WTC11 (cell line): ENCODE results near the gene FARP2. TPM values are rescaled to one million over a fixed set of nuclear protein-coding genes. Genes with fewer than 3 reads are reported as not detected.

ENCODE experiments used
- CDX4 ChIP-seq: fragments of 250-450 bp; sonication (Bioruptor Pico); IDR thresholded peaks from 2 replicates; pipeline ENCODE4 v1.9.0; 2021; ENCODE audit warnings: moderate library complexity, mild to moderate bottlenecking, inconsistent platforms, borderline replicate concordance
- CREB1 ChIP-seq: sonication (generic); formaldehyde crosslinking; IDR thresholded peaks from 2 replicates; pipeline ENCODE4 v1.8.0; 2023; ENCODE audit warnings: mild to moderate bottlenecking, missing genetic modification reagents
- CREM ChIP-seq: sonication (generic); formaldehyde crosslinking; IDR thresholded peaks from 2 replicates; pipeline ENCODE4 v1.8.1; 2022; ENCODE audit warnings: mild to moderate bottlenecking, missing genetic modification reagents, moderate library complexity
- ESRRA ChIP-seq: sonication (generic); formaldehyde crosslinking; IDR thresholded peaks from 2 replicates; pipeline ENCODE4 v1.8.1; 2022; ENCODE audit warnings: mild to moderate bottlenecking, missing genetic modification reagents, borderline replicate concordance
- ETV6 ChIP-seq: sonication (generic); formaldehyde crosslinking; IDR thresholded peaks from 2 replicates; pipeline ENCODE4 v1.8.1; 2022; ENCODE audit warnings: mild to moderate bottlenecking, missing genetic modification reagents
- FOXJ3 ChIP-seq: sonication (generic); formaldehyde crosslinking; IDR thresholded peaks from 2 replicates; pipeline ENCODE4 v1.9.0; 2021; ENCODE audit warnings: missing genetic modification reagents, mild to moderate bottlenecking, borderline replicate concordance
- GRHL2 ChIP-seq: fragments of 250-450 bp; sonication (Bioruptor Pico); IDR thresholded peaks from 2 replicates; pipeline ENCODE4 v1.8.0; 2022; ENCODE audit warnings: mild to moderate bottlenecking, moderate library complexity; ENCODE audit not compliant: insufficient replicate concordance, severe bottlenecking
- HMGXB4 ChIP-seq: sonication (generic); formaldehyde crosslinking; IDR thresholded peaks from 2 replicates; pipeline ENCODE4 v1.8.1; 2023; ENCODE audit warnings: mild to moderate bottlenecking, moderate library complexity, missing genetic modification reagents
- KAT7 ChIP-seq: sonication (generic); formaldehyde crosslinking; IDR thresholded peaks from 2 replicates; pipeline ENCODE4 v1.8.1; 2023; ENCODE audit warnings: missing genetic modification reagents, mild to moderate bottlenecking, borderline replicate concordance
- NR2C2 ChIP-seq: sonication (generic); formaldehyde crosslinking; IDR thresholded peaks from 2 replicates; pipeline ENCODE4 v1.8.0; 2022; ENCODE audit warnings: mild to moderate bottlenecking, missing genetic modification reagents
- SMAD3 ChIP-seq: sonication (generic); formaldehyde crosslinking; IDR thresholded peaks from 2 replicates; pipeline ENCODE4 v1.8.0; 2022; ENCODE audit warnings: missing genetic modification reagents, mild to moderate bottlenecking, borderline replicate concordance
- SOX15 ChIP-seq: fragments of 250-450 bp; sonication (Bioruptor Pico); IDR thresholded peaks from 2 replicates; pipeline ENCODE4 v1.9.0; 2021; ENCODE audit warnings: mild to moderate bottlenecking
- SP1 ChIP-seq: sonication (generic); formaldehyde crosslinking; conservative IDR thresholded peaks from 2 replicates; pipeline ENCODE4 v1.8.1; 2022; ENCODE audit warnings: missing genetic modification reagents
- TEAD4 ChIP-seq: sonication (generic); formaldehyde crosslinking; IDR thresholded peaks from 2 replicates; pipeline ENCODE4 v1.8.0; 2022; ENCODE audit warnings: mild to moderate bottlenecking, missing genetic modification reagents
- ZNF232 ChIP-seq: sonication (generic); formaldehyde crosslinking; IDR thresholded peaks from 2 replicates; pipeline ENCODE4 v1.8.0; 2022; ENCODE audit warnings: mild to moderate bottlenecking, missing genetic modification reagents
- ZNF281 ChIP-seq: sonication (generic); formaldehyde crosslinking; IDR thresholded peaks from 2 replicates; pipeline ENCODE4 v1.8.0; 2023; ENCODE audit warnings: mild to moderate bottlenecking, missing genetic modification reagents
- ZNF317 ChIP-seq: sonication (generic); formaldehyde crosslinking; IDR thresholded peaks from 2 replicates; pipeline ENCODE4 v1.8.1; 2023; ENCODE audit warnings: low read depth, mild to moderate bottlenecking, moderate library complexity, missing genetic modification reagents, borderline replicate concordance
- ZNF396 ChIP-seq: fragments of 250-450 bp; sonication (Bioruptor Pico); IDR thresholded peaks from 2 replicates; pipeline ENCODE4 v1.8.0; 2021; ENCODE audit warnings: mild to moderate bottlenecking, moderate library complexity, borderline replicate concordance
- ZNF671 ChIP-seq: fragments of 250-450 bp; sonication (Bioruptor Pico); IDR thresholded peaks from 2 replicates; pipeline ENCODE4 v1.8.0; 2021; ENCODE audit warnings: mild to moderate bottlenecking
- total RNA-seq: library from RNA; stranded (reverse); gene quantifications from 3 replicates; pipeline ENCODE4 v1.2.3, GENCODE V29; 2021
- TF ChIP-seq, protein P1 (sequence below): fragments of 250-450 bp; sonication (Bioruptor Pico); IDR thresholded peaks from 2 replicates; pipeline ENCODE4 v1.9.0; 2021; ENCODE audit warnings: mild to moderate bottlenecking
- TF ChIP-seq, protein P2 (sequence below): sonication (generic); formaldehyde crosslinking; IDR thresholded peaks from 2 replicates; pipeline ENCODE4 v1.8.0; 2022; ENCODE audit warnings: mild to moderate bottlenecking, missing genetic modification reagents
- TF ChIP-seq, protein P3 (sequence below): sonication (generic); formaldehyde crosslinking; IDR thresholded peaks from 2 replicates; pipeline ENCODE4 v1.8.0; 2022; ENCODE audit warnings: missing genetic modification reagents
- TF ChIP-seq, protein P4 (sequence below): sonication (generic); formaldehyde crosslinking; IDR thresholded peaks from 2 replicates; pipeline ENCODE4 v1.8.0; 2022; ENCODE audit warnings: mild to moderate bottlenecking, missing genetic modification reagents

Gene FARP2
- total RNA-seq, 1 experiment from 2014 or later = 37.8 TPM

DNA sequence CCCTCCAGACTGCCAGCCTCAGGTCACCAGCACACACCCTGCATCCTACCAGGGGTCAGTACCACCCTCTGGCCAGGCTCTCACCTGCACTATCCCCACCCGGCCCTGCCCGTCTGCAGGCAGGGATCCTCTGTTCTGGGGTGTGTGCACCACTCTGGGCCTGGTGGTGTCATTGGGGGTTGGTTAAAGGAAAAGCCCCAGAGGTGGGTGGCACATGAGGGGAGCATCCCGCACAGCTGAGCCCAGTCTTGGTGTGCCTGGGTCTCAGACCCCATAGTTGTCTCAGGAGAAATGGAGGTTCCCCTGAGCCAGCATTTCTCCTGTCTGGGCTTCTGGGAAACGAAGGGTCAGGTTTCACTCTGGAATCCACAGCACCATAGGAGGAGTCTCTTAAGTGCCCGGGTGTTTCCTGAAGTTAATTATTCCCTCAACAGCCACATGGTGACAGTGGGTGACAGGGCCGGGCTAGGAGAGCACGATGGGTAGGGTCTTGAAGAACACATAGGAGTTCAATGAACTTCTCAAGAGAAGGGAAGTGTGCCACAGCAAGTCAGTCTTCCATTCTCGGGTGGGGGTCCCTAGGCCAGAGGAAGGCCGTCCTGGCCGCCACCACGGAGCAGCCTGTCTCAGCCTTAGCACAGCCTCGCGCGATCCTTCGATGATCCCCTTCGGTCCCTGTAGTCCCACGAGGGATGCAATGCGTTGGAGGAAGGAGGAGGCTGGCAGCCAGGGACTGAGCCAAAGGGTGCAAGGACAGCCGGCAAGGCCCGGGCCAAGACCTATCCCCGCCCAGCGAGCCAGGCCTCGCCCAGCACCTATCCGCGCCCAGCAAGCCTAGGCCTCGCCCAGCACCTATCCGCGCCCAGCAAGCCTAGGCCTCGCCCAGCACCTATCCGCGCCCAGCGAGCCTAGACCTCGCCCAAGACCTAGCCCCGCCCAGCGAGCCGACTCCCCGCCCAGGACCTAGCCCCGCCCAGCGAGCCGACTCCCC is 1.1 kb upstream of the FARP2 start (continued):
- TF ChIP-seq, protein P1, sequence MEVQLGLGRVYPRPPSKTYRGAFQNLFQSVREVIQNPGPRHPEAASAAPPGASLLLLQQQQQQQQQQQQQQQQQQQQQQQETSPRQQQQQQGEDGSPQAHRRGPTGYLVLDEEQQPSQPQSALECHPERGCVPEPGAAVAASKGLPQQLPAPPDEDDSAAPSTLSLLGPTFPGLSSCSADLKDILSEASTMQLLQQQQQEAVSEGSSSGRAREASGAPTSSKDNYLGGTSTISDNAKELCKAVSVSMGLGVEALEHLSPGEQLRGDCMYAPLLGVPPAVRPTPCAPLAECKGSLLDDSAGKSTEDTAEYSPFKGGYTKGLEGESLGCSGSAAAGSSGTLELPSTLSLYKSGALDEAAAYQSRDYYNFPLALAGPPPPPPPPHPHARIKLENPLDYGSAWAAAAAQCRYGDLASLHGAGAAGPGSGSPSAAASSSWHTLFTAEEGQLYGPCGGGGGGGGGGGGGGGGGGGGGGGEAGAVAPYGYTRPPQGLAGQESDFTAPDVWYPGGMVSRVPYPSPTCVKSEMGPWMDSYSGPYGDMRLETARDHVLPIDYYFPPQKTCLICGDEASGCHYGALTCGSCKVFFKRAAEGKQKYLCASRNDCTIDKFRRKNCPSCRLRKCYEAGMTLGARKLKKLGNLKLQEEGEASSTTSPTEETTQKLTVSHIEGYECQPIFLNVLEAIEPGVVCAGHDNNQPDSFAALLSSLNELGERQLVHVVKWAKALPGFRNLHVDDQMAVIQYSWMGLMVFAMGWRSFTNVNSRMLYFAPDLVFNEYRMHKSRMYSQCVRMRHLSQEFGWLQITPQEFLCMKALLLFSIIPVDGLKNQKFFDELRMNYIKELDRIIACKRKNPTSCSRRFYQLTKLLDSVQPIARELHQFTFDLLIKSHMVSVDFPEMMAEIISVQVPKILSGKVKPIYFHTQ = 0 out of 2 replicates have a peak, but pooled peaks have one; percentile 79
- no peak for TF ChIP-seq SOX15 (CRISPR knock-in tag)
- TF ChIP-seq CREM (CRISPR knock-in tag) = 0 out of 2 replicates have a peak, but pooled peaks have one; percentile 64
- TF ChIP-seq SP1 = peak; percentile 62
- TF ChIP-seq, protein P2, sequence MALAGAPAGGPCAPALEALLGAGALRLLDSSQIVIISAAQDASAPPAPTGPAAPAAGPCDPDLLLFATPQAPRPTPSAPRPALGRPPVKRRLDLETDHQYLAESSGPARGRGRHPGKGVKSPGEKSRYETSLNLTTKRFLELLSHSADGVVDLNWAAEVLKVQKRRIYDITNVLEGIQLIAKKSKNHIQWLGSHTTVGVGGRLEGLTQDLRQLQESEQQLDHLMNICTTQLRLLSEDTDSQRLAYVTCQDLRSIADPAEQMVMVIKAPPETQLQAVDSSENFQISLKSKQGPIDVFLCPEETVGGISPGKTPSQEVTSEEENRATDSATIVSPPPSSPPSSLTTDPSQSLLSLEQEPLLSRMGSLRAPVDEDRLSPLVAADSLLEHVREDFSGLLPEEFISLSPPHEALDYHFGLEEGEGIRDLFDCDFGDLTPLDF (CRISPR knock-in tag) = no peak
- no peak for TF ChIP-seq SMAD3 (CRISPR knock-in tag)
- no peak for TF ChIP-seq ZNF232 (CRISPR knock-in tag)
- TF ChIP-seq HMGXB4 (CRISPR knock-in tag) = no peak
- no peak for TF ChIP-seq CDX4 (CRISPR knock-in tag)
- TF ChIP-seq, protein P3, sequence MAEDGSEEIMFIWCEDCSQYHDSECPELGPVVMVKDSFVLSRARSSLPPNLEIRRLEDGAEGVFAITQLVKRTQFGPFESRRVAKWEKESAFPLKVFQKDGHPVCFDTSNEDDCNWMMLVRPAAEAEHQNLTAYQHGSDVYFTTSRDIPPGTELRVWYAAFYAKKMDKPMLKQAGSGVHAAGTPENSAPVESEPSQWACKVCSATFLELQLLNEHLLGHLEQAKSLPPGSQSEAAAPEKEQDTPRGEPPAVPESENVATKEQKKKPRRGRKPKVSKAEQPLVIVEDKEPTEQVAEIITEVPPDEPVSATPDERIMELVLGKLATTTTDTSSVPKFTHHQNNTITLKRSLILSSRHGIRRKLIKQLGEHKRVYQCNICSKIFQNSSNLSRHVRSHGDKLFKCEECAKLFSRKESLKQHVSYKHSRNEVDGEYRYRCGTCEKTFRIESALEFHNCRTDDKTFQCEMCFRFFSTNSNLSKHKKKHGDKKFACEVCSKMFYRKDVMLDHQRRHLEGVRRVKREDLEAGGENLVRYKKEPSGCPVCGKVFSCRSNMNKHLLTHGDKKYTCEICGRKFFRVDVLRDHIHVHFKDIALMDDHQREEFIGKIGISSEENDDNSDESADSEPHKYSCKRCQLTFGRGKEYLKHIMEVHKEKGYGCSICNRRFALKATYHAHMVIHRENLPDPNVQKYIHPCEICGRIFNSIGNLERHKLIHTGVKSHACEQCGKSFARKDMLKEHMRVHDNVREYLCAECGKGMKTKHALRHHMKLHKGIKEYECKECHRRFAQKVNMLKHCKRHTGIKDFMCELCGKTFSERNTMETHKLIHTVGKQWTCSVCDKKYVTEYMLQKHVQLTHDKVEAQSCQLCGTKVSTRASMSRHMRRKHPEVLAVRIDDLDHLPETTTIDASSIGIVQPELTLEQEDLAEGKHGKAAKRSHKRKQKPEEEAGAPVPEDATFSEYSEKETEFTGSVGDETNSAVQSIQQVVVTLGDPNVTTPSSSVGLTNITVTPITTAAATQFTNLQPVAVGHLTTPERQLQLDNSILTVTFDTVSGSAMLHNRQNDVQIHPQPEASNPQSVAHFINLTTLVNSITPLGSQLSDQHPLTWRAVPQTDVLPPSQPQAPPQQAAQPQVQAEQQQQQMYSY = no peak
- no peak for TF ChIP-seq KAT7
- TF ChIP-seq ETV6 = peak; percentile 18; the same call in 1 of the 2 replicates
- no peak for TF ChIP-seq ESRRA (CRISPR knock-in tag)
- no peak for TF ChIP-seq CREB1 (CRISPR knock-in tag)
- TF ChIP-seq GRHL2 (CRISPR knock-in tag) = no peak
- TF ChIP-seq ZNF671 = peak; percentile 43; the same call in 1 of the 2 replicates
- no peak for TF ChIP-seq ZNF317
- TF ChIP-seq, protein P4, sequence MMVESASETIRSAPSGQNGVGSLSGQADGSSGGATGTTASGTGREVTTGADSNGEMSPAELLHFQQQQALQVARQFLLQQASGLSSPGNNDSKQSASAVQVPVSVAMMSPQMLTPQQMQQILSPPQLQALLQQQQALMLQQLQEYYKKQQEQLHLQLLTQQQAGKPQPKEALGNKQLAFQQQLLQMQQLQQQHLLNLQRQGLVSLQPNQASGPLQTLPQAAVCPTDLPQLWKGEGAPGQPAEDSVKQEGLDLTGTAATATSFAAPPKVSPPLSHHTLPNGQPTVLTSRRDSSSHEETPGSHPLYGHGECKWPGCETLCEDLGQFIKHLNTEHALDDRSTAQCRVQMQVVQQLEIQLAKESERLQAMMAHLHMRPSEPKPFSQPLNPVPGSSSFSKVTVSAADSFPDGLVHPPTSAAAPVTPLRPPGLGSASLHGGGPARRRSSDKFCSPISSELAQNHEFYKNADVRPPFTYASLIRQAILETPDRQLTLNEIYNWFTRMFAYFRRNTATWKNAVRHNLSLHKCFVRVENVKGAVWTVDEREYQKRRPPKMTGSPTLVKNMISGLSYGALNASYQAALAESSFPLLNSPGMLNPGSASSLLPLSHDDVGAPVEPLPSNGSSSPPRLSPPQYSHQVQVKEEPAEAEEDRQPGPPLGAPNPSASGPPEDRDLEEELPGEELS (CRISPR knock-in tag) = no peak
- TF ChIP-seq TEAD4 (CRISPR knock-in tag) = no peak
- no peak for TF ChIP-seq FOXJ3 (CRISPR knock-in tag)
- TF ChIP-seq ZNF281 = no peak
- TF ChIP-seq NR2C2 (CRISPR knock-in tag) = no peak
- no peak for TF ChIP-seq ZNF396
